ENCODE measurements around the gene RBMS3.

GRCh38 chr3:29307295-29307694 lies 26.4 kb downstream of the RBMS3 start:
- TF ChIP-seq EZH2phosphoT487 (IDR thresholded peaks at IDR 0.05; ENCODE audit: borderline replicate concordance, low read depth, low read length) (no peak), CTCF (conservative IDR thresholded peaks at IDR 0.05; ENCODE audit: low read length) (no peak)

Data from OCI-LY7 (cell line).